ENCODE data around the gene MRPL11. TPM values are rescaled to one million over a fixed set of nuclear protein-coding genes. Genes with fewer than 3 reads are reported as not detected.
"Not testable (repeated sequence)": the region's sequence is repeated elsewhere in the genome, so short reads cannot be mapped to it uniquely, and the experiment has no call there.

MRPL11 gene
- total and polyA plus RNA-seq, 4 donors = 27.6 to 54.5 (median 36.8) TPM

DNA sequence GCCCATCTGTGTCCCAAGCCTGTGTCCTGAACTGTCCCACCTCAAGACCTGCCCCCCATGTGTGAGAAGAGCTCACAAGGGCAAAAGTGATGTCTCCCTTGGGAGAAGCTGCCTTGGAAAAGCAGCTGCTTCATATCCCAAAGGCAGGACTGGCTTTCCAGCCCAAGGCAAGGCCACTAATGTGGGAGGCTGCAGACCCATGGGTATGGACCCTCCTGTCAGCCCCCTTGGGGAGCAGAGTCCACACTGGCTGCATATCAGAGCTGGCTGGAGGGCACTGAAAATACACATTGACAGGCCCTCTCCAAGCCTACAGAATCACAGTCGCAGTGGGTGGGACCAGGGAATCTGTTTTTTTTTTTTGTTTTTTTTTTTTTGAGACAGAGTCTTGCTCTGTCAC, 30.8 kb upstream of the MRPL11 start:
- ATAC-seq (ENCODE audit: low FRiP score) (no peak), DNase-seq (no peak)
- Histone ChIP-seq H3K9me3 (ENCODE audit: control insufficient read depth, low read length) (no peaks in the 10 kb centered on the region), H3K36me3 (ENCODE audit: control insufficient read depth in 1 of 2, insufficient read depth in 2 of 2, low read length in 1 of 2) (no peaks in the 10 kb centered on the region), H3K27ac (ENCODE audit: low read depth in 1 of 2, low read length in 2 of 2) (no peak overlapping the region), H3K27me3 (ENCODE audit: control insufficient read depth in 1 of 2, insufficient read depth in 2 of 2, low read length in 1 of 2) (no peaks in the 10 kb centered on the region), H3K4me1 (ENCODE audit: control insufficient read depth in 1 of 2, insufficient read depth in 2 of 2, low read length in 2 of 2) (no peaks in the 10 kb centered on the region), H3K4me3 (ENCODE audit: low read length in 2 of 2) (no peak overlapping the region)
- intact Hi-C loops (cut with DNase I) = no loop called here
- 82 to 85% methylated on average over 1 of the region's 1 CpG for WGBS, 2 donors

GRCh38 chr11:66468691-66469090, 30.0 kb upstream of the MRPL11 start:
- no peaks in the 10 kb centered on the region for H3K27me3 ChIP-seq (ENCODE audit: control insufficient read depth in 1 of 2, insufficient read depth in 2 of 2, low read length in 1 of 2)
- DNase-seq (no peak), ATAC-seq (ENCODE audit: low FRiP score) (no peak)
- intact Hi-C loops (cut with DNase I) = no loop called here
- no peak overlapping the region for H3K27ac ChIP-seq (ENCODE audit: low read depth in 1 of 2, low read length in 2 of 2)
- H3K9me3 ChIP-seq (ENCODE audit: control insufficient read depth, low read length) = no peaks in the 10 kb centered on the region
- H3K4me1 ChIP-seq (ENCODE audit: control insufficient read depth in 1 of 2, insufficient read depth in 2 of 2, low read length in 2 of 2) = no peaks in the 10 kb centered on the region
- H3K4me3 ChIP-seq (ENCODE audit: low read length in 2 of 2) = no peak overlapping the region
- no peaks in the 10 kb centered on the region for H3K36me3 ChIP-seq (ENCODE audit: control insufficient read depth in 1 of 2, insufficient read depth in 2 of 2, low read length in 1 of 2)
- 76 to 92% methylated on average over 6 of the region's 6 CpGs for WGBS, 2 donors

DNA sequence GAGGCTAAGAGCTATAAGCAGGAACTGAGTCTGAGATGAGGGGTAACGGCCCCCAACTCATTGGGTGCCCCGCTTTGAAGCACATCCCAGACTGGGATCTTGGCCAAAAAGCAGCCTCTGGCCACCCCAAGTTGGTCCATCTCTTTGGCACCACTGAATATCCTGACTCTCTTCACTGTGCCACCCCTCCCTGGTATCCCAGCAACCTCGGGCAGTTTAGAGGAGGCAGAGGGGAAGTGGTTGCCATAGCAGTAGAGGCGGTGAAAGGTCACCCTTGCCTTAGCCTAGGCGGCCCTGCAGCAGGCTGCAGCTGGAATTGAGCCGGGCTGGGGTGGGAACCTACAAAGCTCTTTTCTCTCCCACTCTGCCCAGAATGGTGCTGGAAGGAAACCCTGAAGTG, 29.1 kb upstream of the MRPL11 start:
- WGBS, 2 donors = 54 to 64% methylated on average over 6 of the region's 6 CpGs
- H3K36me3 ChIP-seq (ENCODE audit: control insufficient read depth in 1 of 2, insufficient read depth in 2 of 2, low read length in 1 of 2) = no peaks in the 10 kb centered on the region
- DNase-seq (peak in 1 of 2 donors; percentile 75), ATAC-seq (ENCODE audit: low FRiP score) (no peak)
- no peaks in the 10 kb centered on the region for H3K27me3 ChIP-seq (ENCODE audit: control insufficient read depth in 1 of 2, insufficient read depth in 2 of 2, low read length in 1 of 2)
- intact Hi-C loops (cut with DNase I) = no loop called here
- H3K9me3 ChIP-seq (ENCODE audit: control insufficient read depth, low read length) = no peaks in the 10 kb centered on the region
- H3K4me1 ChIP-seq (ENCODE audit: control insufficient read depth in 1 of 2, insufficient read depth in 2 of 2, low read length in 2 of 2) = no peaks in the 10 kb centered on the region
- H3K27ac ChIP-seq (ENCODE audit: low read depth in 1 of 2, low read length in 2 of 2) = no peak overlapping the region
- H3K4me3 ChIP-seq (ENCODE audit: low read length in 2 of 2) = peak overlapping the region in 1 of 2 donors; percentile 78

GRCh38 chr11:66467034-66467659, 28.5 kb upstream of the MRPL11 start:
- H3K4me1 ChIP-seq (ENCODE audit: control insufficient read depth in 1 of 2, insufficient read depth in 2 of 2, low read length in 2 of 2) = no peaks in the 10 kb centered on the region
- WGBS, 2 donors = 1 to 2% methylated on average over 64 to 72 of the region's 72 CpGs
- DNase-seq (peak; percentile 65 to 82), ATAC-seq (ENCODE audit: low FRiP score) (no peak)
- intact Hi-C loops (cut with DNase I) = no loop called here
- H3K36me3 ChIP-seq (ENCODE audit: control insufficient read depth in 1 of 2, insufficient read depth in 2 of 2, low read length in 1 of 2) = no peaks in the 10 kb centered on the region
- peak overlapping the region; percentile 70 to 78 for H3K4me3 ChIP-seq (ENCODE audit: low read length in 2 of 2)
- H3K27me3 ChIP-seq (ENCODE audit: control insufficient read depth in 1 of 2, insufficient read depth in 2 of 2, low read length in 1 of 2) = no peaks in the 10 kb centered on the region
- no peaks in the 10 kb centered on the region for H3K9me3 ChIP-seq (ENCODE audit: control insufficient read depth, low read length)
- no peak overlapping the region for H3K27ac ChIP-seq (ENCODE audit: low read depth in 1 of 2, low read length in 2 of 2)

DNA sequence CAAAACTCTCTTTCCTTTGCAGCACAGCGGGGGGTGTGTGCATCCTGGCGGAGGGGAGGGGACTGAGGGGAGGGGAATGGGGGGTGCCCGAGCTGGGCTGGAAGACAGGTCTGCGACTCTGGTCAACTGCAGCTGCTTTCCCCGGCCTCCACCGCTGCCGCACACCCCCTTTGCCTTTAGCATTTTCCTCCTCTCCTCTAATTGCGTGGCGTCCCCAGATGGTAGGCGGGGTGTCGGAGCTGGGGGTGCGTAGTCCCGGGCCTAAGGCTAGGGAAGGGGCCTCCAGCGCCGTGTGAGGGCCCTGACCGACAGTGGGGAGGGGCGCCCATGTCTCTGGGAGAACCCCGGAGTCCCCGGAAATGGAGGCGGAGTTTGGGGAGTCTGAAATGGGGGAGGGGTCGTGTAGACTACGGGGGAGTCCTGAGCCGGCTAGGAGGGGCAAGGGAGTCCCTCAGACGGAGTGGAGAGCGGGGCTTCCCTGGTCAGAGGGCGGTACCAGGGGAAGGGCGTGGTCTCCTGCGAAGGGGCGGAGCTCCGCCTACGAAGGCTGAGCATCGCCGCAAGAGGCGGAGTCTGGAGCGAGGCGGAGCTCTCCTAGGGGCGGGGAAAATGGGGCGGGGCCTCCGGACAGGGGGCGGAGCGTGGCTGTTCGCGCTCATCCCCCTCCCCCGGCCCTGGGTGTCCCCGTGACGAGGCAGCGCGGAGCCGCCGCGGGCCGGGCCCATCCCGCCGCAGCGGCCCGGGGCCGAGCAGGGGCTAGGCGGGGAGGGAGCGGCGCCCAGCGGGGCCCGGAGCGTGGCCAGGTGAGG, 27.8 kb upstream of the MRPL11 start, which contains the start of gene PELI3:
TSS of gene PELI3 (plus strand) at position 681 of the 809 bp plus-strand sequence. CDS start 1,224 bp downstream, outside the sequence.
- no peaks in the 10 kb centered on the region for H3K27me3 ChIP-seq (ENCODE audit: control insufficient read depth in 1 of 2, insufficient read depth in 2 of 2, low read length in 1 of 2)
- DNase-seq (peak; percentile 96 to 99), ATAC-seq (ENCODE audit: low FRiP score) (peak; percentile 99)
- no peaks in the 10 kb centered on the region for H3K36me3 ChIP-seq (ENCODE audit: control insufficient read depth in 1 of 2, insufficient read depth in 2 of 2, low read length in 1 of 2)
- no peaks in the 10 kb centered on the region for H3K4me1 ChIP-seq (ENCODE audit: control insufficient read depth in 1 of 2, insufficient read depth in 2 of 2, low read length in 2 of 2)
- intact Hi-C loops (cut with DNase I) = no loop called here
- WGBS, 2 donors = 0 to 1% methylated on average over 34 to 63 of the region's 63 CpGs
- H3K9me3 ChIP-seq (ENCODE audit: control insufficient read depth, low read length) = no peaks in the 10 kb centered on the region
- H3K27ac ChIP-seq (ENCODE audit: low read depth in 1 of 2, low read length in 2 of 2) = peak within 1 kb of the TSS in 1 of 2 donors; percentile 28
- H3K4me3 ChIP-seq (ENCODE audit: low read length in 2 of 2) = peak within 1 kb of the TSS; percentile 70 to 78

- H3K27ac ChIP-seq (ENCODE audit: low read depth in 1 of 2, low read length in 2 of 2) = no peak overlapping the region
- H3K36me3 ChIP-seq (ENCODE audit: control insufficient read depth in 1 of 2, insufficient read depth in 2 of 2, low read length in 1 of 2) = no peaks in the 10 kb centered on the region
- H3K4me3 ChIP-seq (ENCODE audit: low read length in 2 of 2) = no peak overlapping the region
- 33 to 36% methylated on average over 19 of the region's 19 CpGs for WGBS, 2 donors
- H3K9me3 ChIP-seq (ENCODE audit: control insufficient read depth, low read length) = no peaks in the 10 kb centered on the region
- H3K27me3 ChIP-seq (ENCODE audit: control insufficient read depth in 1 of 2, insufficient read depth in 2 of 2, low read length in 1 of 2) = no peaks in the 10 kb centered on the region
- DNase-seq (no peak), ATAC-seq (ENCODE audit: low FRiP score) (no peak)
- H3K4me1 ChIP-seq (ENCODE audit: control insufficient read depth in 1 of 2, insufficient read depth in 2 of 2, low read length in 2 of 2) = no peaks in the 10 kb centered on the region
- intact Hi-C loops (cut with DNase I) = no loop called here
These were observed 27.0 kb upstream of the MRPL11 start for GRCh38 chr11:66465373-66466224.

- Histone ChIP-seq H3K36me3 (ENCODE audit: control insufficient read depth in 1 of 2, insufficient read depth in 2 of 2, low read length in 1 of 2) (no peaks in the 10 kb centered on the region), H3K4me1 (ENCODE audit: control insufficient read depth in 1 of 2, insufficient read depth in 2 of 2, low read length in 2 of 2) (no peaks in the 10 kb centered on the region), H3K27ac (ENCODE audit: low read depth in 1 of 2, low read length in 2 of 2) (no peak overlapping the region), H3K9me3 (ENCODE audit: control insufficient read depth, low read length) (no peaks in the 10 kb centered on the region), H3K4me3 (ENCODE audit: low read length in 2 of 2) (no peak overlapping the region), H3K27me3 (ENCODE audit: control insufficient read depth in 1 of 2, insufficient read depth in 2 of 2, low read length in 1 of 2) (no peaks in the 10 kb centered on the region)
- intact Hi-C loops (cut with DNase I) = no loop called here
- WGBS, 2 donors = 71 to 78% methylated on average over 1 of the region's 1 CpG
- no peak for ATAC-seq (ENCODE audit: low FRiP score)
- no peak for DNase-seq
These were observed 26.3 kb upstream of the MRPL11 start for GRCh38 chr11:66464916-66465315.

DNA sequence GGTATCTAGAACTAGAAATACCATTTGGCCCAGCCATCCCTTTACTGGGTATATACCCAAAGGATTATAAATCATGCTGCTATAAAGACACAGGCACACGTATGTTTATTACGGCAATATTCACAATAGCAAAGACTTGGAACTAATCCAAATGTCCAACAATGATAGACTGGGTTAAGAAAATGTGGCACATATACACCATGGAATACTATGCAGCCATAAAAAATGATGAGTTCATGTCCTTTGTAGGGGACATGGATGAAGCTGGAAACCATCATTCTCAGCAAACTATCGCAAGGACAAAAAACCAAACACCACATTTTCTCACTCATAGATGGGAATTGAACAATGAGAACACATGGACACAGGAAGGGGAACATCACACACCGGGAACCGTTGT, 25.5 kb upstream of the MRPL11 start:
- H3K4me3 ChIP-seq (ENCODE audit: low read length in 2 of 2); H3K36me3 ChIP-seq (ENCODE audit: control insufficient read depth in 1 of 2, insufficient read depth in 2 of 2, low read length in 1 of 2); H3K27me3 ChIP-seq (ENCODE audit: control insufficient read depth in 1 of 2, insufficient read depth in 2 of 2, low read length in 1 of 2); intact Hi-C loops (cut with DNase I); H3K9me3 ChIP-seq (ENCODE audit: control insufficient read depth, low read length); ATAC-seq (ENCODE audit: low FRiP score); DNase-seq; H3K4me1 ChIP-seq (ENCODE audit: control insufficient read depth in 1 of 2, insufficient read depth in 2 of 2, low read length in 2 of 2); H3K27ac ChIP-seq (ENCODE audit: low read depth in 1 of 2, low read length in 2 of 2): not testable (repeated sequence)
- WGBS, 2 donors = 85 to 91% methylated on average over 5 of the region's 5 CpGs
